Measurements from ENCODE around the gene LRRC46.

LRRC46 gene

DNA sequence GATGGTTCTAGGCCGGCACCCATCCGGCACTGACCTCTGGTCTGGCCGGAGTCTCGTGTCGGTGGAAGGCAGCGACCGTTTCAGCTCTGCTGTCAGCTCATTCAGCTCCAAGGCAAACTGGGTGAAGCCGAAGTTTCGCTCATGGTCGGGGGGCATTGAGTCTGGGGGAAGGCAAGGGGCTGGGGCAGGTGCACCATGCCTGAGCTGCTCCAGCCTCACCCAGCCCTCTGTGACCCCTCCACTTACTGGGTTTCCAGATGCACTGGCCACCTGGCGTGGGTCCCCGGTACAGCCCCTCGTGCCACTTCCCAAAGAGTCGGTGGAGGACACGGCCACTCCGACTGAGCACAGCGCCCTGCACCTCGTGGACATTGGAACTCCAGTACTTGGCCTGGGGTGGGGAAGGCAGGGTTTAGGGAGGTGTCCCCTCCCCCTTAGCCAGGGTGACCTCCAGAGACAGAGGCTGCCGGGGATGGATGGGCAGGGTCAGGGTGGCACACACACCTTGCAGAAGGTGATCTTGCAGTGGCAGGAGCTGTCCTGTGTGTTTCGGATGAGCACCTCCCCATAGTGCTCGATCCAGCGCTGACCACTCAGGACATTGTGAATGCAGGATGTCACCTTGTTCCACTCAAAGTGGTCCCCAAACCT is 22.5 kb upstream of the LRRC46 start:
- H3K4me3 ChIP-seq (replicated peaks; ENCODE audit: low read depth, low read length) = no peak overlapping the region
- no peak for DNase-seq (ENCODE audit: extremely low read depth, low read depth)
- TF ChIP-seq, protein P1, sequence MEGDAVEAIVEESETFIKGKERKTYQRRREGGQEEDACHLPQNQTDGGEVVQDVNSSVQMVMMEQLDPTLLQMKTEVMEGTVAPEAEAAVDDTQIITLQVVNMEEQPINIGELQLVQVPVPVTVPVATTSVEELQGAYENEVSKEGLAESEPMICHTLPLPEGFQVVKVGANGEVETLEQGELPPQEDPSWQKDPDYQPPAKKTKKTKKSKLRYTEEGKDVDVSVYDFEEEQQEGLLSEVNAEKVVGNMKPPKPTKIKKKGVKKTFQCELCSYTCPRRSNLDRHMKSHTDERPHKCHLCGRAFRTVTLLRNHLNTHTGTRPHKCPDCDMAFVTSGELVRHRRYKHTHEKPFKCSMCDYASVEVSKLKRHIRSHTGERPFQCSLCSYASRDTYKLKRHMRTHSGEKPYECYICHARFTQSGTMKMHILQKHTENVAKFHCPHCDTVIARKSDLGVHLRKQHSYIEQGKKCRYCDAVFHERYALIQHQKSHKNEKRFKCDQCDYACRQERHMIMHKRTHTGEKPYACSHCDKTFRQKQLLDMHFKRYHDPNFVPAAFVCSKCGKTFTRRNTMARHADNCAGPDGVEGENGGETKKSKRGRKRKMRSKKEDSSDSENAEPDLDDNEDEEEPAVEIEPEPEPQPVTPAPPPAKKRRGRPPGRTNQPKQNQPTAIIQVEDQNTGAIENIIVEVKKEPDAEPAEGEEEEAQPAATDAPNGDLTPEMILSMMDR (IDR thresholded peaks at IDR 0.05; ENCODE audit: low read depth, low read length, missing control alignments) = no peak

DNA sequence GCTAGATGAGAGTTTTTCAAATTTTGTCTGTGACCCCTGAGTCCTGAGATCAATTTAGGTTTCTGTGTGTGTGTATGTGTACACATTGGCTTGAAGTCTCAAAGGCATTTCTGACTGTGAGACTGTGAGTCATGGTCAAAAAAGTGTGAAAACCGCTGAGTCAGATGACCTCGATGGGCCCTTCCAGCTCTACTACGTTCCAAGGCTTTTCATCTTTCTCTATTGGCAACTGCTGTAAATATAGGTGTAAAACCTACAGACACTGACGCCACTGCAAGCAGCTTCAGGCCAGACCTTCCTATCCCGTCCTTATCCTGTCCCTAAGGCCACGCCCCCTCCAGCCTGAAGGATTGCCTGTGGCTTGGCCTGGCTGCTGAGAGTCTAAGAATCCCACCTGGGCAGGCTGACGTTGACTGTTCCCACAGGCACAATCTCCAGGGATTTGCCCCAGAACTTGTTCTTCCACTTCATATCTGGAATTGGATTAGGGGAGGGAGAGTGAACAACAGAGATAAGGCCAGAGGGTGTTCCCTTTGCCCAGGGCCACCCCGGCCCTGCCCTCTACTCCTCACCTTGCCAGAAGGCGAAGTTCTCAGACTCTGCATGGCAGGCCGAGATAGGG is 21.2 kb upstream of the LRRC46 start:
- peak; percentile 38 for DNase-seq (ENCODE audit: extremely low read depth, low read depth)
- TF ChIP-seq, protein P1 (IDR thresholded peaks at IDR 0.05; ENCODE audit: low read depth, low read length, missing control alignments) = no peak
- no peak overlapping the region for H3K4me3 ChIP-seq (replicated peaks; ENCODE audit: low read depth, low read length)

DNA sequence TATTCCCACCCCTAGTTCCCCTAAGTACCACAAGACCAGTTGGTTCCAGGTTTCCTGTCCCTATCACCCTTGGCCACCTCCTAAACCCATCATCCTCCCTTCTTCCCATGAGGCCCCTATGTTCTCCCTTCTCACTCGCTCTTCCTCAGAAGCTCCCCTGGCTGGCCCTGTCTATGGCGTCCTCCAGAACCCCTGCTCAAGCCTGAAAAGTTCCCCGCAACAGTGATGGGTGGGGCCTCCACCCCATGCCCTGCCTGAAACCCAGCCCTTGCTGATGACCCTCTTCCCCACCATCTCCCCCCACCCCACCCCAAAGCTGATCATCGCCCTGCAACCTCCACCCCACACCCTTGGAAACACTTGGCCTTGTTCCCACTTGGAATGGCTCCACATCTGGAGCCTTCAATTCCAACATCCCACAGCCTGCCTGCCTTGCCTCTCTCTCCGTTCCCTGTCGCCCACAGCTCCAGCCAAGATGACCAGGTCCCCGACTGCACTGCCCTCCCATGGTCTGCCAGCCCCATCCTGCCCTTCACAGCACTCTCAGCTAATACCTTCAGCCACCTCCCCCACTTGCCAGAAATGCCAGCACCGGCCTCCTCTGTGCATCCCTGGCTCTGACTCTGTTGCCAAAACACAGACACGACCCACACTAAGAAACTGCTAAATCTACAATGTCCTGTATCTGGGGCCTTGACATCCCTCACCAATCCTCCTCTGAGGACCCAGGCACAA is 20.4 kb upstream of the LRRC46 start:
- no peak overlapping the region for H3K4me3 ChIP-seq (replicated peaks; ENCODE audit: low read depth, low read length)
- TF ChIP-seq, protein P1 (IDR thresholded peaks at IDR 0.05; ENCODE audit: low read depth, low read length, missing control alignments) = no peak
- DNase-seq (ENCODE audit: extremely low read depth, low read depth) = no peak

DNA sequence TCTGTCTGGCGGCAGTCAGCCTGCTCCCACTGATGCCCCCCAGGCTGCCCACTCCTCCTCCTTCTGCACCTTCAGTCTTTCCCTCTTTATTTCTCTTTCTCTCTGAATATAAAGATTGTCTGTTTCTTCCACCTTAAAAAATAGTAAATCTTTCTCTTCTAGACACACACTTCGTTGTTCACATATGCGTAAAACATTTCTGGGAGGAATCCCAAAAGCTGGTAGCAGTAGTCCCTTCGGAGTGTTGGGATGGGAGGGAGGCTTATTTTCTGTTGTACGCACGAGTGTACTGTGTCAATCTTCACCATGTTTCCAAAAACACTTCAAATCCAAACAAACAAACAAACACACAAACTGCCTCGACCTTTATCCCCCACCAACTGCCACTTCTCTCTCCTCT is 19.8 kb upstream of the LRRC46 start:
- no peak overlapping the region for H3K4me3 ChIP-seq (replicated peaks; ENCODE audit: low read depth, low read length)
- TF ChIP-seq, protein P1 (IDR thresholded peaks at IDR 0.05; ENCODE audit: low read depth, low read length, missing control alignments) = no peak
- no peak for DNase-seq (ENCODE audit: extremely low read depth, low read depth)

DNA sequence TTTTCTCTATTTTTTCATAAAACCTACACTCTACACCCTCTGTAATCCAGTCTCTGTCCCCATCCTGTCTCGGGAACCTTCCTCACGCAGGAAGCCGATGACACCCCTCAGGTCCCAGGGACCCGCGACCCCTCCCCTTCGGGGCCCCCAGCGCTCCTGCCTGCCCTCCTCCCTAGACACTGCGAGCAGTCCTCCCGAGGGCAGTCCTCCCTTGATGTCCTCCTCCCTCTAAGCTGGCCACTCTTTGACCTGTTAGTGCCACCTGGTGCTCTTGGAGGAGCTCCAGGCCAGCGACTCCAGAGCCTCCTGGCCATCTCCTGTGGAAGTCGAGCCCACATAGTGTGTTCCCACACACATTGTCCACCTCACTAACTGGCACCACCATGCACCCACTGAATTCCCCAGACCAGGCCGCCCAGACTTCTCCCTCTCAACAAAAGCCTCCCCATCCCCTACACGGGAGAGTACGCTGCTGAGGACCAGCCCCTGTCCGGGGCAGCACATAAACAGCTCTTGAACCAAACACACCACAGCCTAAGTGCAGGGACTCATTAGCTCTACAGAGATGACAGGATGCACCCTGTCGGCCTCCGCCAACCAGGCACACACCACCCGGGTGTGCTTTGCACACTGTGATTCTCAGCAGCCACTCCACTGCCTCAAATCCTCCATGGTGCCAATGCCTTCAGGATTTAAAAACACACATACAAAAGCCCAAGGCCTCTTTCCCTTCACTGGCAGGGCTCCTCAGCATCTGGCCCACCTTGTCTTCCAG is 19.1 kb upstream of the LRRC46 start:
- TF ChIP-seq, protein P1 (IDR thresholded peaks at IDR 0.05; ENCODE audit: low read depth, low read length, missing control alignments) = no peak
- DNase-seq (ENCODE audit: extremely low read depth, low read depth) = no peak
- no peak overlapping the region for H3K4me3 ChIP-seq (replicated peaks; ENCODE audit: low read depth, low read length)

DNA sequence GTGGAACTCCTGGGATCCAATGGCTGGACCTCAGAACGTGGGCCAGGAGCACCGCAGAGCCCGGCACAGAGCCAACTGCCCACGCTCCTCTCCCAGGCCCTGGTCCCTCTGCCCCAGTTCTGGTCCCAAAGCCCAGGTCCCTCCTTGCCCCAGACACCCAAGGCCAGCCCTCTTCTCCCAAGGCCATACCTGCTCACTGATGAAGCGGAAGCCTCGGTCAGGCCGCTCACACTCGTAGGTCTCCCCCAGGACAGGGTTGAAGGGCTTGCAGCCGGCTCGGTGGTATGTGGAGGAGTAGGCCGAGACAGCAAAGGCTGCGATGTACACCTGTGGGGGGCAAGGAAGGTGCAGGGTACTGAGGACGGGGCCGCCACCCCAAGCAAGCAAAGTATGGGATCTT is 18.4 kb upstream of the LRRC46 start:
- no peak overlapping the region for H3K4me3 ChIP-seq (replicated peaks; ENCODE audit: low read depth, low read length)
- DNase-seq (ENCODE audit: extremely low read depth, low read depth) = no peak
- TF ChIP-seq, protein P1 (IDR thresholded peaks at IDR 0.05; ENCODE audit: low read depth, low read length, missing control alignments) = no peak
